NCI-H1105 (cell line): ENCODE results near the gene ZNF385A.
A peak's percentile ranks its signal among the peaks of the same experiment; 100 is the strongest.
"Not testable (repeated sequence)": the region's sequence is repeated elsewhere in the genome, so short reads cannot be mapped to it uniquely, and the experiment has no call there.

ENCODE experiments used
- DNase-seq: peaks from one replicate; lab custom pipeline; 2025; lab: John Stamatoyannopoulos, UW

Gene ZNF385A

GRCh38 chr12:54355104-54355815, 29.3 kb downstream of the ZNF385A start:
- DNase-seq, result no peak

DNA sequence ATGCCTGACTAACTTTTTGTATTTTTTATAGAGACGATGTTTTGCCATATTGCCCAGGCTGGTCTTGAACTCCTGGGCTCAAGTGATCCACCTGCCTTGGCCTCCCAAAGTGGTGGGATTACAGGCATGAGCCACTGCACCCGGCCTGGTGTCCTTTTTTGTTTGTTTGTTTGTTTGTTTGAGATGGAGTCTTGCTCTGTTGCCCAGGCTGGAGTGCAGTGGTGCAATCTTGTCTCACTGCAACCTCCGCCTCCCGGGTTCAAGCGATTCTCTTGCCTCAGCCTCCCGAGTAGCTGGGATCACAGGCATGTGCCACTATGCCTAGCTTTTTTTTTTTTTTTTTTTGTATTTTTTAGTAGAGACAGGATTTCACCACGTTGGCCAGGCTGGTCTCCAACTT, 30.3 kb downstream of the ZNF385A start:
- DNase-seq, result not testable (repeated sequence)

GRCh38 chr12:54352891-54353874, 31.4 kb downstream of the ZNF385A start:
- peak; percentile 57 for DNase-seq

DNA sequence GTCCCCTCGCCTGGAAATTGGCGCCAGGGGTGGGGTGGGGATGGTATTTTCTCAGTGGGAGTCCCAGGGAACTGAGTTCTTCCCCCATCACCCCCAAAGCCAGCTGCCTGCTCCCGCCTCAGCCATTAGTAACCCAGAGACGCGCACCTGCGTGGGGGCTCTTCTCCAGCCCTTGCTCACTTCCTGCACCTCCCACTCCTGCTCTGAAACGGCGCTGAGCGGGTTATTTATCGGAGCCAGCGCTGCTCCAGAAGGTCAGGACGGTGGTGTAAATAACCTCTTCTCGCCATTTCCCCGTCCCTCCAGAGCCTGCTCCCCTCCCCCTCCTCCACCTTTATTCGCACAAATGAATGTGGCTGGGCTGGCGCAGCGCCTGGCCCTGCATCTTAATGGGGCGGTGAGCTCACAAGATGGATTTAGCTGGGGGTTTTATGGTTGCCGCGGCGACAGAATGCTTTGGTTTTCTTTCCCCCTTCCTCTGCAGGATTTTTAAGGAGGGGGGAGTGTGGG, 32.5 kb downstream of the ZNF385A start:
- DNase-seq, result peak; percentile 61

DNA sequence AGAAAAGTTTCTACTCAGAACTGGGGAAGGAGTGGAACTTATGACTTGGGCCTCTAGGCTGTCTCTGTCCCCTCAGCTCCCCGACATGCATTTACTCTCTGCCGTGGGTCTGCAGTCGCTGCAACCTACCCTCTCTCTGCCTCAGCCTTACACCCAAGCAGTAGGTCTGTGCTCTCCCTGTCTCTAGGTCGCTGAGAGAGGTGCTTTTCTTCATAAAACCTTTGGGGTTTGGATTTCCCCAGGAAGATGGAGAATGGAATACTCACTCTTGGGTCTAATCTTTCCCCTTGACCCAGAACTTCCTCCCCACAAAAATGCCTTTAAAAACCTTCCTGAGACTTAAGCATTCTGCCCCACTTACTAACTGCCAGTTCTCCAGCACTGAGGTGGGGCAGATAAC, 33.2 kb downstream of the ZNF385A start:
- no peak for DNase-seq

DNA sequence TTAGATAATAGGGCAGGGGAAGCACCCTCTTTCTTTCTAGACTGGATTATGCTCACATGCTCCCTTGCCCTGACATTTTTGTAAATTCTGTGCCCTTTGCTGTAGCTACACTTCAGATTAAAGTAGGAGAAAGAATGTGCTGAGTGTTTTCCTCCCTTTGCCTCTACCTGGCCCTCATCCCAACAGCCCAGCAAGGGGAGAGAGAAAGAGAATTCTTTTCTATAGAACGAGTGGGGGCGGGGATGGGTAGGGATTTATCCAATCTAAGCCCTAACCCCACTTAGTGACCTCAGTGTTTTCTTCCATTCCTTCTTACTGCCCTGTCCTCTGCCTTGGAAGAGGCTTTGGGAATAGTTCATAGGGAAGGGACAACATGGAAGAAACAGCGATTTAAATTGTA, 33.8 kb downstream of the ZNF385A start:
- DNase-seq, result no peak

DNA sequence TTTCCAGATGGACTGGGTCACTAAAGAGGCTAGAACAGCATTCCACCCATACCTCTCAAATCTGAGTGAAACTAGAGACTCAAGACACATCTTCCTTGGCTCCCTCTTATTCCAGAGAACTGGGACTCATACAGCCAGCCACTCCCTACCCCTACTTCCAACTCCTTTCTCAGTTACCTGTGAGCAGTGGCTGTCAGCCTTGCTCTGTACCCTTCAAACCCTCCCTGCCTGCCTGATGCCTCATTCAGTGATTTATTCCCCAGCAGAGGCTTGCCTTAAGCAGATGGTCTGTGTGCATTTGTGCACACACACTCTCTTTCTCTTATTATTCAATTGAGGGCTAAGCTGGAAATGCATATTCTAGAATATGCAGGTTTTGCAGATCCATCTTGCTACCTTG, 34.9 kb downstream of the ZNF385A start:
- DNase-seq, result no peak

- DNase-seq, result no peak
Measured at GRCh38 chr12:54349036-54349435, 35.5 kb downstream of the ZNF385A start.

- no peak for DNase-seq
Measured at GRCh38 chr12:54341378-54342300, 42.9 kb downstream of the ZNF385A start.

DNA sequence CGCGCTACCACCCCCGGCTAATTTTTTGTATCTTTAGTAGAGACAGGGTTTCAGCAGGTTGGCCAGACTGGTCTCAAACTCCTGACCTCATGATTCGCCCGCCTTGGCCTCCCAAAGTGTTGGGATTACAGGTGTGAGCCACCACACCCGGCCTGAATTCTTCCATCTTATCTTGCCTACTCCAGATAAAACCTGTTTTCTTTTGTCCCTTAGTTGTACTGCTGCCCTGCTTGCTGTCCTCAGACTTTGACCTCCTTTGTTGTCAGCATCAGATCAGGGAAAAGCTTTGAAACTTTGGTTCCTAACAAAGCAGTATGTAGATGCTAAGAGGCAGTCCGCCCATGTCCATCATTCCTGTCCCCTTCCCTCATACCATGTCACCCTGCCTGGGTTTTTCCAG, 43.7 kb downstream of the ZNF385A start:
- no peak for DNase-seq

- DNase-seq, result no peak
Measured at GRCh38 chr12:54338698-54339296, 45.7 kb downstream of the ZNF385A start.

DNA sequence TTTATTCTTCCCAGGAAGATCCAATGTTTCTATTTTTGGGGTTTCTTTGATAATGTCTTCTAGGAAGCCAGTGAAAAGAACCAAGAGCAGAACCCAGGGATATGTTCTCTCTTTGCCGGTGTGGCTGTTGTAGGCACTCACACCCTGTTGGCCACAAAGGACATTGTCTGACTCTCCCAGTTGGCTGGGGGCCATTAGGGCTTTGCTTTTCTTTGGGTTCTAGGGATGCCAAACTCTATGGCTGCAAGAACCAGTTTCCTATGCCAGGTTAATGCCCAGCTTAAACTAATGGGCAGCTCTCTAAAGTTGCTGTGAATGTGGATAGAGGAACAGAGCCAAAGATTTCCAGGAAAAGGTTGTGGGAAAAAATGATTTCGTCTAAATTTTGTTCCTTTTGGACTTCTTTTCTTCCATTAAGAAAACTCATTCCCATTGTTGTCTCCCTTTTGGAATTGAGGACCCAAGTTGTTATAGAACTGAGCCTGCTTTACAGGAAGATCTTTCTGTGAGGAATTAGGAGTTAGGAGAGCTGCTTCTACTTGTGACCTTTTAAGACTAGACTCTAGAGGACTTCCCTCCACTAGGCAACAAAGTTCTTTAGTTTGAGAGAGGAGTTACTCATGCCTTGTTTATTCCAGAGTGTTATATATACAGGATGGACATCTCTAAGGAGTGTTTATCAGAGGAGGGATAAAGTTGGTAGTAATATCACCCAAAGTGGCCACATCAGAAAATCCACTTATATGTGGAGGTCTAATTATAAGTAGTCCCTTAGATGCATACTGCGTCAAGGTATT, 46.5 kb downstream of the ZNF385A start:
- no peak for DNase-seq

GRCh38 chr12:54337280-54337842, 47.2 kb downstream of the ZNF385A start:
- DNase-seq, result no peak

DNA sequence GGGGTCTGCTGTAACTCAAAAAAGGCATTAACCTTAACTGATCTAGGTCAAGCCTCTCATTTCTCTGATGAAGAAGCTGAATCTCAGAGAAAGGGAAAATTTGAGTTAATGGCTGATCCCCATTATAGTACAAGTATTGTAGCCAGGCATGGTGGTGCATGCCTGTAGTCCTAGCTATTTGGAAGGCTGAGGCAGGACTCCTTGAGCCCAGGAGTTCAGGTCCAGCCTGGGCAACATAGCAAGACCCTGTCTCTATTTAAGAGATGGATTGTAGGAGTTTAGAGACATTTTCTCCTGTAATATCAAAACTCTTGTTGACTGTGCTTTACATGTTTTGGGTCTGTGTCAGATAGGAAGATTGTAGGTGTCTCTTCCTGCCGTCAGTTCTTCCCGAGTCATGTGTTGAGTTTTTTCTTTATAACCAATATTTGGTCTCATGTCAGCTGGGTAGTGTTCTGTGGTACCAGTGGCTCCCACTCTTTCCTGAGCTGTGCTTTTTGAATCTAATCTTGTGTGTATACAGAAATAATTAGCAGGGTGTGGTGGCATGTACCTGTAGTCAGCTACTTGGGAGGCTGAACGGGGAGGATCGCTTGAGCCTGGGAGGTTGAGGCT, 51.0 kb downstream of the ZNF385A start:
- DNase-seq, result no peak

- DNase-seq, result no peak
Measured at GRCh38 chr12:54331461-54331860, 53.1 kb downstream of the ZNF385A start.

GRCh38 chr12:54330442-54330841, 54.1 kb downstream of the ZNF385A start:
- DNase-seq, result no peak

DNA sequence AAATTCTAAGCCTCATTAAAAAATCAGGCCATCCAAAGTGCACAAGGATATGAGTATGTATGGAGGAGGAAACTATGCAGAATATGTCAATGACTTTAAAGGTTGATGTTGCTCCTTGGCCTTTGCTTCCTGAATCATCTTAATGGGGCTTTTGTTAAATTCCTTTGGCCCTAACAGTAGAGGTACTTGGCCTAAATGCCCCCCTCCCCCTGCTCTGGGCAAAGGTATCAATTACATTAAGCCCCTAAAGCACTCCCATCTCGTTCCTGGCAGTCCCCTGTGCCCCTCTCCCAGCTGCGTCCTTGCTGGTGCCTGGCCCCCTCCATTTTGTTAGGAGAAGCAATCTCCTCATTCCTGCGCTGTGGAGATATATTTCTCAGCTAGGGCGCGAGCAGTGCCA, 54.8 kb downstream of the ZNF385A start:
- no peak for DNase-seq

GRCh38 chr12:54328595-54329337, 55.8 kb downstream of the ZNF385A start:
- no peak for DNase-seq
